GM21825 (cell line): ENCODE data around the gene C3orf52.
"Not testable (repeated sequence)": the region's sequence is repeated elsewhere in the genome, so short reads cannot be mapped to it uniquely, and the experiment has no call there.

ENCODE experiments used
- ATAC-seq: cut with Tn5 transposase; IDR thresholded peaks from one replicate; pipeline ENCODE4 v1.9.1; 2021; ENCODE audit warnings: mild to moderate bottlenecking, moderate library complexity; ENCODE audit not compliant: unreplicated experiment

The C3orf52 gene, protein sequence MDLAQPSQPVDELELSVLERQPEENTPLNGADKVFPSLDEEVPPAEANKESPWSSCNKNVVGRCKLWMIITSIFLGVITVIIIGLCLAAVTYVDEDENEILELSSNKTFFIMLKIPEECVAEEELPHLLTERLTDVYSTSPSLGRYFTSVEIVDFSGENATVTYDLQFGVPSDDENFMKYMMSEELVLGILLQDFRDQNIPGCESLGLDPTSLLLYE

DNA sequence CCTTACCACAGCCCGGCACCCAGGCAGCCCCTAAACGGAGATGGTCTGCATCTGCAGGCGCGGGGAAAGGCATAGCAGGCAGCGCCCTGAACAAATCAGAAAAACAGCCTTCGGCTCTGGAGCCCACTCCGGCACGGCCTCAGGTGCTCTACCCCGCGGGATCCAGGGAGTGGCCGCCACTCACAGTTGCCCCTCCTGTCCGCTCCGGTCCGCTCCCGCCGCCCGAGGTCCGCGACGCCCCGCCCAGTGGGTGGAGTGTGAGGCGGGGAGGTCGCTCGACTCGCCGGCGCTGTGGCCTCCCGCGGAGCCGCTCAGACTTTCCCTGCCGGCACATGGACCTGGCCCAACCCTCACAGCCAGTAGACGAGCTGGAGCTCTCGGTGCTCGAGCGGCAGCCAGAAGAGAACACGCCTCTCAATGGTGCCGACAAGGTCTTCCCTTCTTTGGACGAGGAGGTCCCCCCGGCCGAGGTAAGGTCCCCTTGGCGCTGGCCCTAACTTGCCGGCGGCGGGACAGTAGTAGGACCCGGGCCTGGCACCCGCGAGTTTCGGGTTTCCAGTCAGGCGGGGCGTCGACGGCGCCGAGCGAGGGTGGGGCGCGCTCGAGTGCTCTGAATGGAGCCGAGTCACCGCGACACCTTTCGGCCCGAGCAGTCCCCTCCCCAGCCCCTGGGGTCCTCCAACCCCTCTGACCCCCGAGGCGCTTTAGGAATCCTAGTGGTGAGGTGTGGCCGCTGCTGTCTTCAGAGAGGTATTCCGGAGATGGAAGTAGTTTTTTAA lies at the start of gene C3orf52:
Gene C3orf52 (plus strand): TSS at position 314 of the 779 bp plus-strand sequence. CDS start 19 bp downstream, at position 333.
- peak; percentile 79 for ATAC-seq

DNA sequence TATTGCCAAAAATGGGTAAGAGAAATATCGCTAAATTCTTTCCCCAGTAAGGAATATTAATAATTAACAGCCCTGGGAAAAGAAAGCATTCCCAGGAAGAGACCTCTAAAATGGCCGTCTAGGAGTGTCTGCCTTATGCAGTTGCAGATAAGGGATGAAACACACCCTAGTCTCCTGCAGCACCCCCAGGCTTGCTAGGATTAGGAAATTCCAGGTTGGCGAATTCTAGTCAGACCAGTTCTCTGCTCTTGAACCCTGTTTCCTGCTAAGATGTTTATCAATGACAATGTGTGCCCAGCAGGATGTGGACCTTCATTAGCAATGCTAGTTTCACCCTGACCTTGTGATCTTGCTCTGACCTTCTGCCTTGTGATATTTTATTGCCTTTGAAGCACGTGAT lies 49.0 kb upstream of the C3orf52 start:
- ATAC-seq: not testable (repeated sequence)

DNA sequence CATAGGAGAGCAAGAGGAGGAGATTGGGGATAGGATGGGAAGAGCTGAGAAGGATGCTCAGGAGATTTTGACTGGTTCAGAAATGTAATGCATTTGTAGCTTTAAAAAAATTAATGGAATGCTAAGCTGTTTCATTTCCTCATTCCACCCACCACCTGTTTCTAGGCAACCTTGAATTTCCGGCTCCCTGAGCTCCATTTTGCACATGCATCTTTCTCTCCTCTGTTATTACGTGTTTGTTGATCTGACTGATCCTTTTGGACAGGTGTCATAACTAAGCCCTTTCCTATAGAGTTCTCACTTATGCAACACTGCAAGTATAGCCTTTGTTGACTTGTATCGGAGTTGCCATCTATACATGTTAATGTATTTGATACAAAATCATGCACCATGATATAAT lies 47.3 kb upstream of the C3orf52 start:
- no peak for ATAC-seq

DNA sequence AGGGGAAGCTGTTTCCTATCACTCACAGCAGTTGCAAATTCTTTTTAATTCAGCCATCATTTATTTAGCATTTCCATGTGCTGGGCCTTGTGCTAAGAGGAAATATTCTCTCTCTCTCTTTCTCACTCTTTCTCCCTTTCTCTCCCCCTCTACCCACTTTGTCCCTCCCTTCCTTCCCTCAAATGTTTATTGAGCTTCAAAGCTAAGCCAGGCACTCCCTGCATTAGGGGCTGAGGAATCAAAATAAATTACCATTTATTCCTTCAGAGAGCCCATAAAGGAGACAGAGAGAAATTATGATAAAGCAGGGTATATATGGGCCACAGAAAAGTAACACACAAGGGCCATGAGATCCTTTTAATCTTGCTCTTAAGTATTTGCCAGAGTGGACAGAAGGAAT lies 44.9 kb upstream of the C3orf52 start:
- ATAC-seq: no peak

DNA sequence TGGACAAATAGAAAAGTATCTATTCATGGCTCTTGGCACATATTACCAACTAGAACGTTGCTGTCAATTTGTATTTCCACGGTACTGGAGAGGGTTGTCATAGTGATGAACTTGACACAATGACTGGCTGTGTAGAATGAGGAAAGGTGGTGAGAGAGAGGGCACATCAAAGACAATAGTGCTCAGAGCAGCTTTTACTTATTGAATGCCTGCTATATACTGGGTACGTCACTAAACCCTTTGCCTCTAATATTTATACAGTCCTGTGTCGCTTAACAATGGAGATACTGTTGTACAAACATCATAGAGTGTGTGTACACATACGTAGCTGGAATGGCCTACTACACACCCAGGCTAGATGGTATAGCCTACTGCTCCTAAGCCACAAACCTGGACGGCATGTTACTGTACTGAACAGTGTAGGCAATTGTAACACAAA lies 43.3 kb upstream of the C3orf52 start:
- no peak for ATAC-seq

DNA sequence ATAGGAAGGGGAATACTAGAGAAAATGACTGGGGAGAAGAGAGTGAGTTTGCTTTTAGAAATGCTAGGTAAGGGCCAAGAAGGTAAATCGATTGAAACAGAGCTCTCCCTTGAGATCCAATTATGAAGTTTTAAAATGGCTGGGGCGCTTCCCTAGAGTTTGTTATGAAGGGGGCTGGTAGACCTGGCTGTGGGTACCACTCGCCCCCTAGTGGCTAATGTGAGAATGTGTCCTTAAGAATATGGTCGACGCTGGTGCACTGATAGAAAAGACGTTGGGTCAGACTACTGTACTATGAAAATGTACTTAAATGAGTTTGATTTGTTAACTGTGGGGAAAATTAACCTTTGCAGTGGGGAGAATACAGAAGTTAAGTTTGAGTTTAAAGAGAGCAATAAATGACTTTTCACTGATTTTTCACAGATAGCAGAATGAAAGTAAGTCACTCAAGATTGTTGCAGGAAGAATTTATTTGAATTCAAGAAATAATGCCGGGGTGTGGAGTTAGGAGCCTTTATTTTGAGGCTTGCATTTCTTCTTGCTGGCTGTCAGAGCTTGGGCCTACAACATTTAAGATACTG lies 42.5 kb upstream of the C3orf52 start:
- ATAC-seq: peak; percentile 94

DNA sequence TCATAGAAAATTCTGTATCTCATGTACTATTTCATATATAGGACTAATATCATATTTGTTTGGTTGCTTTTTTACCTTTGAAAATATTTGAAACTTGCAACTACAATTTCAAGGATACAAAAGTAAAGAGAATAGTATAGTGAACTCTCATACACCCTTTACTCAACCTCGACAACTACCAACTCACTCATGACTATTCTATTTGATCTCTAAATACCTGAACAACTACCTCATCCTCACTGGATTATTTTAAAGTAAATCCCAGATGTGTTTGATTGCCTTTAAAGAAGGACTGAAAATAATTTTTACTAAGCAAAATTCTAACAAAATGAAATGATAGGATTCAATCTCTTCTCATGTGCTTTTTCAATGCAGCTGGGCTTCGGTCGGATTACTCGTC lies 39.6 kb upstream of the C3orf52 start:
- no peak for ATAC-seq

DNA sequence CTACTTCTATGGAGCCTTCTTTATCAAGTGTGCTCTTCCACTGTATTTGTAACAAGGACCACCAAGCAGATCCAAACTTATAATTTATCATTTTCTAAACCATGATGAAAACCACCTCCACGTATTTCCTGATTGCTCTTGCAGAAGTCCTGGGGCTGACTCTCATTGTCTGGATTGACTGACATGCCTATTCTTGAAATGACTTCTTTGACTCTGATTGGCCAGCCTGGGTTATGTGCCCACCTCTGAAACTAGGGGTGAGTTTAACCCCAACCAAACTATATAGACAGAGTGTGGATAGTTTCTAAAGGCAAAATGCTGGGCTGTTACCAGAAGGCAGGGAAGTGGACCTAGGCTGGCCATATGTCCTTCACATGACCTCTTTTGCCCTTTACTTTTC lies 38.9 kb upstream of the C3orf52 start:
- no peak for ATAC-seq

DNA sequence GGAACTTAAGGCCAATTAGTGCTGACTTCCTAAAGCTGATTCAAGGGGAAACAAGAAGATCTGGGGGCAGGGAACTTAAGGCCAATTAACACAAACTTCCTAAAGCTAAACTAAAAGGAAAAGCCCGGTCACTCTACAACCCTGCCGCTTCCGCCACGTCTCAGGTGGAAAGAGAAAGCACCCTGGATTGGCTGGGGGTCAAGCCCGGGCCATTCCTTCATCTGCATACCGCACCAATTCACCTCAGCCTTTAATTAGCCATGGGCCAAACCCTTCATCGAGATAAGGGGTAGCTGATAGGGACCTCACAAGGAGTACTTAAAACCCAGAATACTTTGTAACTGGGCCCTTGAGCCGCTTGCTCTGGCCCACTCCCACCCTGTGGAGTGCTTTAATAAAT lies 37.3 kb upstream of the C3orf52 start:
- no peak for ATAC-seq

DNA sequence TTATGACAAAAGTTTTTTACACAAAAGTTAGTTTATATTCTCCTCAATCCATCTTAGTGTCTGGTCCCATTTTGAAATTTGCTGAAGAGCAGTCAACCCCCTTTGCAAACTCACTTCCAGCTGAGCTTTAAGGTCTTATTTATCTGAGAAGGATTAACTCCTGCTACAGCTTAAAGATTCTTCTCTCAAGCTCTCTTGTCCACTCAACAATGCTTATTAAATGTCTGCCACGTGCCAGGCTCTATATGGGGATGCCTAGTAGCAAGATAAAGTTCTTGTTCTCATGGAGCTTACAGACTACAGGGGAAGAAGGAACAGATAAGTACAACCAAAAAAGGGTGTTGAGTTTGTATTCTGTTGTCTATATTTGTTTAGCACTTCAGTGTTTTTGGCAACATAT lies 33.0 kb upstream of the C3orf52 start:
- no peak for ATAC-seq

DNA sequence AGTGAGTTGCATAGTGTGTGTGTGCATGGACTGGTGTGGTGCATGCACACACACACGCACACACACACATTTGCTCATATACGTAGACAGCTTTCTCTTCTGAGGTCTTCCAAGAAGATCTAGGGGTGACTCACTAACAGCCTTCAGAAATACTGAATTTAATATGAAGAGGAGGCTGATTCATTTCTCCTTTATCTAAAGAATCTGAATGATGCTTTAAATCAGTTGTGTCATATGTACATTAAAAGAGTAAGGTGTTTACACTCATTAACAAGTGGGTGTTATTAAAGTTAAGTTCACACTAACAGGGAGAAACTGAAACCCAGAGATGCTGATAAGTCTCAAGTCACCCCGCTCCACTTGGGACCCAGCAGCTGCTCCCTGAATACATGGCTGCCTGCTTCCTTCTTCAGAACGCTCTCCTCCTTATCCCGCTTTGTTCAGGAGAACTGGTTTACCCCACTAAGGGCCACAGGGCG lies 29.7 kb upstream of the C3orf52 start:
- no peak for ATAC-seq

DNA sequence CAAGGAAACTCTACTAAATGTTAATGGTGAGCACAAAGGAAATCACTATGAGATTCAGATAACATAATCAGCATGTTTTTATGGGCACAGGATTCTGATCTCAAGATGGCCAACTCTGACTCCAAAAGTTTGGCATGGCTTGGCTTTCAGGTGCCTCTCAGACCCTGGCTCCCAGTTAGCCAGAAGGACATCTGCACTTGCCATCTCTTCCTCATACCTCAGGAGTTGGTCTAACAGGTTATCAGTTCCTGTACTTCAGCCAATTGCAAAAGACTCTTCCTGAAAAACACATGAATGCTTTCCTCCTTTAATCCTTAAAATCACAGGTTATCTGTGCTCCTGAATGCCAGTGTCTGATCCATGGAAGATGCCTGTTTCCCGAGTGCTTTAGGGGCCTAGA lies 26.7 kb upstream of the C3orf52 start:
- no peak for ATAC-seq

DNA sequence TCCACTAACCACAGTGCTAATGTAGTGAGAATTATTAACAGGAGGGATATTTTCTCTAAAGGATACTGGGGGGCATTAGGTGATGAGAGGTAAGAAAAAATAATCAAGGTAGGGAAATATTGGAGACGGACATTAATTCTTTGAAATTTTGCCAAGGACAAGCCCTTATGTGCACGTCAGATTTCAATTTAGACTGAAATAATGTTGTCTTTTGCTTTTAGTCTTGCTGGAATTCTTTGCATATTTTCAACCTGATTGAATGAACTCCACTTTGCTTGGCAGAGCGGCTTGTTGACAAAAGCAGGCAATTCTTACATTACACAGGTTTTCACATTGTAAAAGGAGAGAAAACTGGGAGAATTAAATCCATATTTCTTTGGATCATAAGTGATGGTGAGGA lies 25.0 kb upstream of the C3orf52 start:
- no peak for ATAC-seq

DNA sequence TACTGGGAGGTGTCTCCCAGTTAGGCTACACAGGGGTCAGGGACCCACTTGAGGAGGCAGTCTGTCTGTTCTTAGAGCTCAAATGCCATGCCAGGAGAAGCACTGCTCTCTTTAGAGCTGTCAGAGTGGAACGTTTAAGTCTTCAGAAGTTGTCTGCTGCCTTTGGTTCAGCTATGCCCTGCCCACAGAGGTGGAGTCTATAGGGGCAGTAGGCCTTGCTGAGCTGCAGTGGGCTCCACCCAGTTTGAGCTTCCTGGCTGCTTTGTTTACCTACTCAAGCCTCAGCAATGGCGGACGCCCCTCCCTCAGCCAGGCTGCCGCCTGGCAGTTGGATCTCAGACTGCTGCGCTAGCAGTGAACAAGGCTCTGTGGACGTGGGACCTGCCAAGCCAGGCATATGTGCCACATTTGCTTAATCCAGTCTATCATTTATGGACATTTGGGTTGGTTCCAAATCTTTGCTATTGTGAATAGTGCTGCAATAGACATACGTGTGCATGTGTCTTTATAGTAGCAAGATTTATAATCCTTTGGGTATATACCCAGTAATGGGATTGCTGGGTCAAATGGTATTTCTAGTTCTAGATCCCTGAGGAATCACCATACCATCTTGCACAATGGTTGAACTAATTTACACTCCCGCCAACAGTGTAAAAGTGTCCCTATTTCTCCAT lies 13.7 kb upstream of the C3orf52 start:
- ATAC-seq: not testable (repeated sequence)

DNA sequence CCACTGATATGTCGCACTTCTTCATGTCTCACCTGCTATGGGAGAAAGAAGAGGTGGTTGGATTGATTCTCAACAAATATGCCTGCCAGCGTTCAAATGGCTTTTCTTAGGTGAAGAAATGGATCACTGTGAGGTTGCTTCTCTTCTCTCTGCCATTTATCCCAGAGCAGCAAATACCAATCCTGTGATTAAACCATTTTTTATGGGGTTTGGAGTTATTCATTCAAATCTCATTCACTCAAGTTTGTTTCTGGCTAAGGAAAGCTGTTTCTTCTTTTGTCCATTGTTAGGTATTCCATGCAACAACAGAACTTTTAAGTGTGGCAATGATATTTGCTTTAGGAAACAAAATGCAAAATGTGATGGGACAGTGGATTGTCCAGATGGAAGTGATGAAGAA lies 12.2 kb upstream of the C3orf52 start:
- no peak for ATAC-seq

DNA sequence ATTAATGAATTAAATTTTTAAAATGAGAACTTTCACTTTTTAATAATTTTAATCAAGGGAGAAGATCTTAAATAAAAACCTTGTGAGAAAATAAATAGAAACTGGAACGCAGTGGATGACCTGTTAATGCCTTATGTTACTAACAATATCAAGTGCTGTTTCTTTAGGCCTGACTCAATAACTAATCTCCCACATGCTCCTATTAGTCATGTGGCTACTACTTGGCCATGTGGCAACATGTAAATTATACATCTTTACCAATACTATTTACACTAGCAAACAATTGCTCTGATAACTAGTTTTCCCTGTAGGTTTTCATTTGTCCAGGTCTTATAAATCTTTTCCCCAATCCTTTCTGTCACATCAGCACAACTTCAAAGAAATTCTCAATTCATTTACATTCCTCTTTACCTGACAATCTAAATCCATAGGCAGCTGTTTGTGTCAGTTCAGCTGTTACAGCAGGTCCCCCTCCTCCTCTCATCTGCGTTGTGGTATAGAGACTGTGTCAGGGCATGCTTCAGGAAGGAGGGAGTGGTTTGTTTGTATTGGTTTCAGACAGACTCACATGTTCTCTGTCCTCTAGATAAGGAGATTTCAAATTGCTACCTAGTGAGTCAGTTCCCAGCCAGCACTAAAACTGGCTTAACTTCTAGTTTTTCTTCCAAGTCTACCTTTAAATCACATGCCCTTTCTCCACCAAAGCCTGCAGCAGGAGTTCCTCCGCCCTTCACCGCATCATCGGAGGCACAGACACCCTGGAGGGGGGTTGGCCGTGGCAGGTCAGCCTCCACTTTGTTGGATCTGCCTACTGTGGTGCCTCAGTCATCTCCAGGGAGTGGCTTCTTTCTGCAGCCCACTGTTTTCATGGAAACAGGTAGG lies 11.3 kb upstream of the C3orf52 start:
- peak; percentile 73 for ATAC-seq

DNA sequence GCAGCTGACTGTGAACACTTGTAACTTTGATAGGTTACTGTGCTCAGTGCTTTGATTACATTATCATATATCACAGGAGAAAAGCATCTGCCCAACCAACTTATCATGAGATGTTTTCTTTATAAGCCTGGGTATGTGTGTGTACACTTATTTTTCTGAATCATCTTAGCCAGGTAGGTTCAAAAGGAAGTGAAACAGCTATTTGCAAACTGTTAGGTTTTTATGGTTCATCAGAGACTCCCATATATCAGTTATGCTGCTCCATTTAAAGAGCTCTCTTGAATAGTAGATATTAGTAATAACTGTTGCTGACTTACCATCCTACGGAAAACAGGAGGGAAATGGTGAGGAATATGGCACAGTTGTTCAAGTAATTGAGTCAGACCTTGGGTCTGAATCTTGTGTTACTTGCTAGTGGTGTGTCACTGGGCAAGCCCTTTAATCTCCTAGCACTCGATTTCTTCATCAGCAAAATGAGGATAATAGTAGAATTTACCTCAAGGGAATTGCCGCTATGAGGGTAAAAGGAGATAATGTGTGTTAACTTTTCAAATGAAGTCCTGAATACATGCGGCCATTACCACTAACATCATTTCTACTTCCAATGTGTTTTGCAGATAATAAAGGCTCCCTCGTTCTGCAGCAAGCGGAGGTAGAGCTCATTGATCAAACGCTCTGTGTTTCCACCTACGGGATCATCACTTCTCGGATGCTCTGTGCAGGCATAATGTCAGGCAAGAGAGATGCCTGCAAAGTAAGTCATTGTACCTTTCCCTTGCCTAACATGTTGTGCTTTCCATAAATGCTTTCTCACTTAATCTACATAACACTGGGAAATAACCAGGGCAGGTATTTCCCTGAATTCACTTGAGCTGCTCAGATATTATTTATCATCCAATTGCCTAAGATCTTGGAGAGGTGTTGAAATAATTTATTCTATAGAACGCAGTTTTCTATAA lies 7.8 kb upstream of the C3orf52 start:
- ATAC-seq: no peak

DNA sequence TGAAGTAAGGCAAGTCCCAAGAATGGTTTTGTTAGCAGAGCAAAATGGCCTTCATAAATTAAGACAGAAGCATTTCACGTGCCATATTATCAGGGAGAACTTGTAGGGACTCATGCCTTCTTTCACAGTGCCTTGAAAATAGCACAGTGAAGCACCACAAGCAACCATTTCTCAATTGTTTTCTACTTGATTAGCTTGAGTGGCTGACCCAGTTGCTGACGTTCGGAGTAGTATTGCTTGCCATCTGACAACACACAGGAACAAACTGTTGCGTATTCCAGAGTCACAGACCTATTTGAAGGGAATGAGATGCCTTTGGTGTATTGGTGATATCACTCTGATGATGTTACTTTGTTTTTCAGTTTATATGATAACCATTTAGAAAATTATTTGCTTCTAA lies 3.0 kb upstream of the C3orf52 start:
- ATAC-seq: no peak

DNA sequence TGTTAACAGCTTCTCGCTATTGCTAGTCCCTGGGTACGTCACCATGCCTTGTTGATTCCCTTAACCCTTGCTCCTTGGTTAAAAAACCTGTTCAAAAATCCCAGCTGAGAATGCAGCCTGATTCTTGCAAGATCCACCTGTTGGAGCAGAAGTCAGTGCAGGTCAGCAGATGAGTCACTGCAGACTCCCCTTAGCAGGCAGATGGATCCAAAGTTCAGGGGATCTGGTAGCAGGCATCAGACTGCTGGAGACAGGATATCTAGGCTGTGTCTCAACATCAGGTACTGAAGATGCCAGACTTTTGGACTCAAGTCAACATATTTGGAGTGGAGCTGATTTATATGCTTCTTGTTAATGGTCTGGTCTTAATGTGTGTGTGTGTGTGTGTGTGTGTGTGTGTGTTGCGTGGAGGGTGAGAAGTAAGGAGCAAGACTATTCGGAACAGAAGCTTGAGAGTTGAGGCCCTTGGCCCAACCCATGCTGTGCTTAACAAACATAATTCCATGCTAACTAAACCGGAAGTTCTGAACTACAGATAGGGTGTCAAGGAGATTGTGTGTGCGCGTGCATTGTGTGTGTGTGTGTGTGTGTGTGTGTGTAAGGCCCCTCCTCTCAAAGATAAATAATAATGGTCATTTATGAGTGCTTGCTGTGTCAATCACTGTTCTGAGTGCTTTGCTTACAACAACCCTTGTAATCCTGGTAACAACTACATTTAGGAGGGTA lies 1.0 kb upstream of the C3orf52 start:
- ATAC-seq: no peak
